GM18909 (cell line): ENCODE results near the gene PRC1.

Source experiments
- ATAC-seq: cut with Tn5 transposase; IDR thresholded peaks from one replicate; pipeline ENCODE4 v1.9.1; 2021; ENCODE audit warnings: mild to moderate bottlenecking; ENCODE audit not compliant: unreplicated experiment, poor library complexity

The PRC1 gene

DNA sequence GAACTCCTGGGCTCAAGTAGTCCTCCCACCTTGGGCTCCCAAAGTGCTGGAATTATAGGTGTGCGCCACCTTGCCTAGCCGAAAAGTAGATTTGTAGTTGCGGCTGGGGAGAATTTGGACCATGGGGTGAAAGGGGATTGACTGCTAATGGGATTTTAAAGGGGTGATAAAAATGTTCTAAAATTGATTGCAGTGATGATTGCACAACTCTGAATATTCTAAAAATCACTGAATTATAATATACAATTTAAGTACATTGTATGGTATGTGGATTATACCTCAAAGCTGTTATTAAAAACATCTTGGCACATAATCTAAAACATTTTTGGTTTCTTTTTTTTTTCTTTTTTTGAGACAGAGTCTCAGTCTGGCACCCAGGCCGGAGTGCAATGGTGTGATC lies 3.9 kb downstream of the PRC1 start:
- ATAC-seq: no peak

- ATAC-seq: no peak
These were observed 5.1 kb downstream of the PRC1 start for GRCh38 chr15:90989040-90989768.

GRCh38 chr15:90988296-90988695 lies 6.0 kb downstream of the PRC1 start:
- no peak for ATAC-seq

GRCh38 chr15:90987561-90988141 lies 6.7 kb downstream of the PRC1 start:
- no peak for ATAC-seq

- no peak for ATAC-seq
These were observed 7.4 kb downstream of the PRC1 start for GRCh38 chr15:90986790-90987507.

DNA sequence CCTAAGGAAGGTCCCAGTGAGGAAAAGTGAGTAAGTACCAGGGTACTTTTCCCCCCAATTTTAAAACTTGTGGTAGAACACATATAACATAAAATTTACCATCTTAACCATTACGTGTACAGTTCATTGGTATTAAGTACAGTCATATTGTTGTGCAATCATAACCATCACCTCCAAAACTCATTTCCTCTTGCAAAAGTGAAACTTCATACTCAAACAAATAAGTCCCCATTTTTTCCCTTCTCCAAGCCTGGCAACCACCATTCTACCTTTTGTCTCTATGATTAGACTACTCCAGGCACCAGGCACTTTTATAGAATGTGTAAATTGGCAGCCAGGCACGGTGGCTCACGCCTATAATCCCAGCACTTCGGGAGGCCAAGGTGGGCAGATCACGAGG lies 12.2 kb downstream of the PRC1 start:
- ATAC-seq: peak; percentile 35

- ATAC-seq: peak; percentile 81
These were observed 12.7 kb downstream of the PRC1 start for GRCh38 chr15:90981681-90982080.

- ATAC-seq: no peak
These were observed 14.8 kb downstream of the PRC1 start for GRCh38 chr15:90979582-90979981.

DNA sequence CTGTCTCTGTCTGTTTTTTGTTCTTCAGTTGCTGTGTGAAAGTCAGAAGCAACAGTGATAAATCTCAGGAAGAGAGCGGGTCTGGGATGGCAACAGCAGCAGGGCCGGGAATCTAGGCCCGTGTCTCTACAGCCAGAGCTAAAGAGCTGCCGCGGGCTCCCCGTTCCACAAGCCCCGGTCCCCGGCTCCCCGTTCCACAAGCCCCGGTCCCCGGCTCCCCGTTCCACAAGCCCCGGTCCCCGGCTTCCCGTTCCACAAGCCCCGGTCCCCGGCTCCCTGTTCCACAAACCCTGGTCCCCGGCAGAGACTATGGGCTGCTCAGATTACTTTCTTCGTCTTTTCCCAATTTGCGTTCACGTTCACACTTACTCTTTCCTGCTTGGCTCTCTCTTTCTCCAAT lies 20.1 kb downstream of the PRC1 start:
- no peak for ATAC-seq

GRCh38 chr15:90972133-90972532 lies 22.2 kb downstream of the PRC1 start:
- no peak for ATAC-seq

DNA sequence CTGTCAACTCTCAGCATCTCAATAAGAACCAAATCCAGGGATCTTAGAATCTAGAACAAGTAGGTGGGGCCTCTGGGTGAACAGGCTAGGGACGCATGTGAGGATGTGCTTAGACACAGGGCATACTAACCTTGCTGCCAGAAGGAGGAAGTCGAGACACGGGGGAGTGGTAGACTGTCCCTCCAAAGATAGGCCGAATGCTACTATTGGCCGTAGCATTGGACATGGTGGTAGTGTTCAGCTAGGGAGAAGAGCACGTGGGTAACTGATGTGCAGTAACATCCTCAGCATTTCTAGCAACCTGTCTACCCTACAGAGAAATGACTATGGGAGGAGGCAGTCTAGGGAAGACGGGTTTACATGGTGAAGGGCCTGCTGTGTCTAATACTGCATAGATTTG lies 24.1 kb downstream of the PRC1 start:
- no peak for ATAC-seq

DNA sequence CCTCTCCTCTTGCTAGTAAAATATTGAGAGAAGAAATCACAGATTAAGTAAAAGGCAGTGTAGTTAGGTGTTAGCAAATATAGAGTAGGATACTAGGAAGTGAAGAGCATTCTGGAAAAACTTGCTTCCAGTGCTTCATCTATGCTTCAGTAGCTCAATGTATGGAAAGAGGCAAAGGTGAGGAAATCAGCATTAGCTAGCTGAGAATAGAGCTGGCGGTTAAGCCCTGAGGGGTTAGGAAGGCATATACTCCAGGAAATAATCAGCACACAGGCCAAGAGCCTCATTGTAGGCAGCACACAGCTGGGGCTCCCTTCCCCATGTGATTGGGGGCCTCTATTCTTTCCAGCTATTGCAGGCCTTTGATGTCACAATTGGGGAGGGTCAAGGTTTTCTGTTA lies 25.9 kb downstream of the PRC1 start:
- no peak for ATAC-seq

DNA sequence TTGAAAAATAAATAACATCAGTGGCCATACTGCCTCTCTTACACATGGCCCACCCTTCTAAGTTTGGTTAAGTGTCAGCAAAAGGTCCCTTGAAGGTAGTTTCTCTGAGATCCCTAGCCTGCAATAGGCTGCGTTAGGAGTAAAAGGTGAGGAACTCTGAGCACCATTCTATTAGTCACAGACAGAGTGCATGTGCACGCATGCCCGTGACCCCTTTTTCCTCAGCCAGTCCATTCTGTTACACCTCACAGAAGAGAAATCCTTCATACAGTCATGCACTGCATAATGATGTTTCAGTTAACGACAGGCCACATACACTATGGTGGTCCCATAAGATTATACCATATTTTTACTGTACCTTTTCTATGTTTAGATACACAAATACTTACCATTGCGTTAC lies 27.1 kb downstream of the PRC1 start:
- ATAC-seq: no peak

DNA sequence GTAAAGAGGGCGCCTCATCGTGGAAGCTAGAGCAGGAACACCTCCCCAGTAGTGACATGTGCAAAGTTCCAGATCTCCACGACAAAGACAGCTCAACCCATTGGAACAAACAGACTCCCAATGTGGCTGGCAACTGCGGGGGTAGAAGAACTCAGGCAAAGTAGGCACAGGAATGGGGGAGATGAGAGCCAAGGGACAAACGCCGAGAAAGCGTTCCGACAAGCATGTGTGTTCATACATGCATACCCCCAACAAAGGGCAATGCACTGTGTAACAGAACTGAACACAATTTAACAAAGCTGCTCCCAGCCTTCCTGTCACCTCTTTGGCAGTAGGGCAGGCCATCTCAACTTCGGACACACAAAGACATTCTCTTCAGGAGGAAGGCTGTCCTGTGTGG lies 28.1 kb downstream of the PRC1 start:
- no peak for ATAC-seq

DNA sequence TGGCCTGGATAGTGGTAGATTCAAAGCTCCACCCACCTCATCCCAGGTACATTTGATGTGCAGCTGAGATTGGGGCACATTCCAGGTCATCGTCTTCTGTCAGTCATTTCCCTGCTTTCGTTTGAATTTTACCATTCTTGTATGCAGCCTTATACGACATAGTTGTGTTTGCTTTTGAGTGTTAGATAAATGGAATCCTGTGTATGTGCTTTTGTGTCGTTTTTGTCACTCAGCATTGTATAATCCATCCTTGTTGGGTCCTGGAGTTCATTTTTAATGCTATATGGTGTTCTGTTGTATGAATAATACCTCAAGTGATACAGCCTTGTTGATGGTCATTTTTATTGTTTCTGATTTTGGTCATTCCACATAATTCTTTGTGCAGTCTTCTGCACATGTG lies 32.3 kb downstream of the PRC1 start:
- ATAC-seq: no peak

- no peak for ATAC-seq
These were observed 33.8 kb downstream of the PRC1 start for GRCh38 chr15:90960298-90961091.

- ATAC-seq: no peak
These were observed 34.4 kb downstream of the PRC1 start for GRCh38 chr15:90959894-90960293.

DNA sequence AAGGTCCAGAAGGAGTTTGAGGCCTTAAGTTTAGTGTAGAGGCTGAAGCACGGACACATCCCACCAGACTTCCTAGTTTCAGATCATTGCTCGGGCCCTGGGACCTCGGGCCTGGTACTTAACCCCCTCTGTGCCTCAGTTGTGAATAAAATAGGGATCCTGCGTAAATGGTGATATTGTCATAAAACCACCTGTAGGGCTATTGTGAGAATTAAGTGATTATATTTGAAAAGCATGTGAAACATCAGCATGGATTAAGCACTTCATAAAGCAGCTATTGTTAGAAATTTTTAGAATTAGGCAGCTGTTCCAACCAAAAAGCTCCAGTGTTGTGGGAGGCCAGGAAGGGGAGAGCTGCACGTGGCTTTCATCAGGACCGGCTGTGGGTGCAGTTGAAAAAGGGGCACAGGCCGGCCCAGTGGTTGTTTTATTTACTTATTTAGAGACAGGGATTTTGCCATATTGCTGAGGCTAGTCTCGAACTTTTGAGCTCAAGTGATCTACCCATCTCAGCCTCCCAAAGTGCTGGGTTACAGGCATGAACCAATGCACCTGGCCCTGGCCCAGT lies 35.2 kb downstream of the PRC1 start:
- ATAC-seq: no peak

GRCh38 chr15:90957791-90958190 lies 36.5 kb downstream of the PRC1 start:
- no peak for ATAC-seq

- no peak for ATAC-seq
These were observed 37.1 kb downstream of the PRC1 start for GRCh38 chr15:90957031-90957790.
